ENCODE results near the gene RAPGEF5.

RAPGEF5 gene

GRCh38 chr7:22189741-22190140 is 167.2 kb downstream of the RAPGEF5 start:
- DNase-seq (ENCODE audit: low spot score): no peak

GRCh38 chr7:22189230-22189629 is 167.7 kb downstream of the RAPGEF5 start:
- DNase-seq (ENCODE audit: low spot score): no peak

GRCh38 chr7:22187691-22188348 is 169.1 kb downstream of the RAPGEF5 start:
- no peak for DNase-seq (ENCODE audit: low spot score)

GRCh38 chr7:22185559-22185958 is 171.4 kb downstream of the RAPGEF5 start:
- peak; percentile 63 for DNase-seq (ENCODE audit: low spot score)

- no peak for DNase-seq (ENCODE audit: low spot score)
Measured at GRCh38 chr7:22184549-22185199, 172.3 kb downstream of the RAPGEF5 start.

GRCh38 chr7:22183522-22184280 is 173.3 kb downstream of the RAPGEF5 start:
- DNase-seq (ENCODE audit: low spot score): no peak

GRCh38 chr7:22182149-22182548 is 174.8 kb downstream of the RAPGEF5 start:
- DNase-seq (ENCODE audit: low spot score): no peak

GRCh38 chr7:22181663-22182062 is 175.3 kb downstream of the RAPGEF5 start:
- DNase-seq (ENCODE audit: low spot score): no peak

- DNase-seq (ENCODE audit: low spot score): no peak
Measured at GRCh38 chr7:22179442-22179879, 177.5 kb downstream of the RAPGEF5 start.

- no peak for DNase-seq (ENCODE audit: low spot score)
Measured at GRCh38 chr7:22178735-22179134, 178.2 kb downstream of the RAPGEF5 start.

- DNase-seq (ENCODE audit: low spot score): no peak
Measured at GRCh38 chr7:22176791-22177412, 180.1 kb downstream of the RAPGEF5 start.

DNA sequence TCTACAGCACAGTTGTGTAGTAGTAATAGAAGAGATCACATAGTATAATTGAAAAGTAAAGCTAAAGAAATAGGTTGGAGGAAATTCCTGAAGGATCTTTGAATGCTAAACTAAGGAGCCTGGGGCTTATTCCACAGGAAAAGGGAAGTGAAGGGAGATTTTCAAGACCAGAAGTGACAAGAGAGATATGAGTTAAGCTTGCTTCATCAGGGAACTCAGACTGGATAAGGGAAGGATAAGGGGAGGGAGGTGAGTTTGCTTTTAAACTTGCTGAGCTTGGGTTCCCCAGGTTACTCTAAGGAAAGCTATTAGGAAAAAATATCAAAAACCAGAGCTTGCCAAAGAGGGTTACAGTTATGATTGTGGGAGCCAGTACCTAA is 182.4 kb downstream of the RAPGEF5 start:
- no peak for DNase-seq (ENCODE audit: low spot score)

DNA sequence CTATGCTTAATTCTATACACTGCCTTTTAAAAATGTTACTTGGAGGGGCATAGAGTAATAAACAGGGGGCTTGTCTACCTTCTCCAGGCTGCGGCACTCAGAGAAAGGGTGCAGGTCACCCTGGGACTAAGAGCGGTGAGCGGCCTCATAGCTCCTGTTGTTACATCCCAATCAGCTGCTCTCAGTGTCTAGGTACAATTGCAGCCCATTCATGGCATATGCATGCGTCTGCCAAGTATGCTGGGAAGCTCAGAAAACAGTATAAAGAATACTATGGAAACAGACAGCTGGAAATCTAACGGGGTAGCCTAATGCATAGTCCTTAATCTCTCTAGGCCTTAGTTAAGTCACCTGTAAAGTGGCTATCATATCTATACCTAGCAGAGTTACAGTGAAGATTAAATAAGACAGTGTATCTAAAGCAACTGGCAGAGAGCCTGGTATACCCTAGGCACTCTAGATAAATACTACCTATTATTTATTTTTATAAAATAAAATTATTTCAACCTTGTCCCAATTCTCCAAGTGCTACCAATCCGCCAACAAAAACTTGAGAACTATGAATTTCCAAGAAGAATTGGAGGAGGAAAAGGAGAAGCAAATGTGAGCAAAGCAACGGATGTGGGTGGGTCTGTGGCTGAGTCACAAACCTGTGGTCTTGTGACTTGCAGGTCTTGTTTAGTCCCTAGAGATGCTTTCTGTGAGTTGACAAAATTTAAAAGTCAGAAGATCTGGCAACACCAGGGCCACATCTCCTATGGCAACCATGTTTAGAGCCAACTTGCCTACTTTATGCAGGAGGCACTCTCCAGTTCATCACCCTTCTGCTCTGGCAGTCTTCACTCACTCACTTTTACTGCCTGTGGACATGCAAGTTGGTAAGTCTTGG is 183.0 kb downstream of the RAPGEF5 start:
- DNase-seq (ENCODE audit: low spot score): no peak

- no peak for DNase-seq (ENCODE audit: low spot score)
Measured at GRCh38 chr7:22168129-22168634, 188.8 kb downstream of the RAPGEF5 start.

DNA sequence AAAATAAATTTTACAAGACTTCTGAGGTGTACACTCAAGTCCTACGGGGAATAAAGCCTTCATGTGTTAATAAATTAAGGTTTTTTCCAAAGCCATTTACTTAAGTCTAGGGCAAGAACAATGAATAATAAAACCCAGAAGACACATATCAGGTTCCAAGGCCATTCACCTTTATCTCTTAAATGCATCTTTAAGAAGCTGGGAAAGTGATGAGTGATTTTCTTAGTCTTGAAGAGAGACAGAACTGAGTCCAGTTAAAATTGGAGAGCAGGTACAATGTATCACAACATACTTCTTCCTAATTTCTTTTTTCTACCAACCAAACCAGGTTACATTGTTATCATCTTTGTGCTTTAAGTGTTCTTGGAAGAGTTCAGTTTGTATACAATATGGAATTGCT is 189.5 kb downstream of the RAPGEF5 start:
- no peak for DNase-seq (ENCODE audit: low spot score)

DNA sequence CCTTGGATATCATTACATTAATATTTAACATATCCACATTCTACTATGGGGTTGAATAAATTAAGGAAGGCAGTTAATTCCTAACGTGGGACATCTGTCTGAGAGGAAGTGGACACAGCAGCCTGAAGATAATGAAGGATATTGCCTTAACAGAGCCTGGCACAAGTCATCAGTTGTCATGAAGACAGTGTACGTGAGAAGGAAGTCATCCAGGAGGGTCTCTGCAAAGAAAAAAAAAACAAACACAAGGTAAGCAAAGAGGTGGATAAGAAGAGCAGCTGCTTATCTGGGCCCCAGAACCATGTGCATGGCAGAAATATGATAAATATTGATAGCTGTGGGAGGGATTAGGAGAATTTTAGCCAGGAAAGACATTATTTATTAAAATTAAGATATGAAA is 190.0 kb downstream of the RAPGEF5 start:
- DNase-seq (ENCODE audit: low spot score): no peak

GRCh38 chr7:22159341-22159740 is 197.6 kb downstream of the RAPGEF5 start:
- DNase-seq (ENCODE audit: low spot score): no peak

GRCh38 chr7:22157552-22157951 is 199.4 kb downstream of the RAPGEF5 start:
- no peak for DNase-seq (ENCODE audit: low spot score)

DNA sequence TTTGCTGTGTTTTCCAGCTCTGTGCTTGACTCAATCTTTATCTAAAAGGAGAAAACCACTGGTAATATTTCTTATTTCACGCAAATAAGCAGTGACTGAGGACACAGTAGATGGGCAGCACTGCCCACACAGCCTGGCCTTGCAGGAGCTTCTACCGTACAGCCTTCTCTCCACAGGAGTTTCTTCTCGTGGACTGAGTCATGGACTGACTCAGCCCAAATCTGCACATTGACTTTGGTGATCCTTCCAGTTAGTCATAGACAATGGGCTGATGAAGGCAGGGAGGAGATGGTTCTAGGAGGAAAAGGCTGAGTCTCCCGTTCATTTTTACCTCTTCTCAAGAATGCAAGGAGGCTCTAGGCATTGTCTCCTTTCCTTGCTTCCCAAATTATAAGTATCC is 200.7 kb downstream of the RAPGEF5 start:
- DNase-seq (ENCODE audit: low spot score): no peak

DNA sequence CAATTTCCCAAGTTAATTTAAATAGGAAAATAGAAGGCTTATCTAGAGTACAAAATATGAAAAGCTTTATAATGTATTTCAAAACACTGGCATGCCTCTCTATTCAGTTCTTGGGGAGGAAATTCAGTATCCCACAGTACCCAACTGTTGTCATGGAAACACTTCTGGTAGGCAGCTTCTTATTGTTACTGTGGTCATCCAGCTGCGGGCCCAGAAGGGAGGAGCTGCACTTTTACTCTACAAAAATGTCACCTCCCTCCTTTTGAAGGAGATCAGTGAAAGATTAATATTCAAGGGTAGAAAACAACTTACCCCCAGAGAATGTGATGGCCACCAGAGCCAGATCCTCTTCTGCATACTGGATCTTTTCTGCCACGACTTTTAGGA is 202.8 kb downstream of the RAPGEF5 start:
- DNase-seq (ENCODE audit: low spot score): no peak

DNA sequence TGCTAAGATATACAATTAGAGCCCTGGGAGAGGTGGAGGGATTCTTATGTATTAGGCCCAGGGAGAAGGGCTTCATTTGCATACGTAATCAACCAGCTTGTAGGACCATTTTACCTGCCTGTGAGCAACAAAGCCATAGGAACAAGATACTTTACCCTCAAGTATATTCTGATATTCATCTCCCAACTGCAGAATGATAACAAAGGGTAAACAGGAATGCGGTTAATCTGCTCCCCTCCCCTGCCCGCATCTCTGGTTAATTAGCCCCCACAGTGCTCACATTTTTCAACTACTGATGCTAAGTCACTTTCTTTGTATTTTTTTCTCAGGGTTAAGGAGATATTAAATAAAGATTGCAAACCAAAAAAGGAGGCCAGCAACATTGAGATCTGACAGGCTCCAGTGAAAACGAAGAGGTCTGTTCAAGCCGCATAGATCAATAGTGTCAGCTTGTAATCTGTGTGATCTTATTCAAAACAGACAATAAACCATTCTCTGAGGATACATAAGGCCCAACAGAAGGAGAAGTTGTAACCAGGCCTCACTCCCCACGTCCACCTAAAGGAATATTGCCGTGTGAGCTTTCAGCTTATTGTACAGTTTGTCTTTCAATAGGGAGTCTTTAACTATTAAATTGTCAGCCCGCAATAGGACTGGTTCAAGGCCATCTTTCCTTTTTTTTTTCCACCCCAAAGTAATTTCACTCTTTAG is 203.4 kb downstream of the RAPGEF5 start:
- peak; percentile 55 for DNase-seq (ENCODE audit: low spot score)
